IMR-90 (cell line): Measurements from ENCODE around the gene ADAMTS14.

Experiments
- BHLHE40 ChIP-seq: fragments of 150-350 bp; IDR thresholded peaks from 2 replicates; pipeline ENCODE4 v1.6.1; 2016; ENCODE audit warnings: mild to moderate bottlenecking, low read depth, low read length
- CEBPB ChIP-seq: IDR thresholded peaks from 2 replicates; pipeline ENCODE4 v1.6.1; 2012; ENCODE audit warnings: low read depth, low read length, improper control_type of control experiment
- FOS ChIP-seq: fragments of 150-350 bp; IDR thresholded peaks from 2 replicates; pipeline ENCODE4 v1.6.1; 2016; ENCODE audit warnings: low read depth, low read length
- MAFK ChIP-seq: IDR thresholded peaks from 2 replicates; pipeline ENCODE4 v1.6.1; 2012; ENCODE audit warnings: low read depth, low read length, improper control_type of control experiment
- MXI1 ChIP-seq: IDR thresholded peaks from 2 replicates; pipeline ENCODE4 v1.6.1; 2012; ENCODE audit warnings: low read depth, mild to moderate bottlenecking, low read length, moderate library complexity, borderline replicate concordance
- POLR2A ChIP-seq: IDR thresholded peaks from 2 replicates; pipeline ENCODE4 v1.6.1; 2012; ENCODE audit warnings: mild to moderate bottlenecking, low read depth, low read length
- RAD21 ChIP-seq: IDR thresholded peaks from 2 replicates; pipeline ENCODE4 v1.6.1; 2012; ENCODE audit warnings: low read length, improper control_type of control experiment
- RFX5 ChIP-seq: IDR thresholded peaks from 2 replicates; pipeline ENCODE4 v1.8.0; 2012; ENCODE audit warnings: low read depth, mild to moderate bottlenecking, low read length, moderate library complexity
- SMC3 ChIP-seq: fragments of 150-350 bp; IDR thresholded peaks from 2 replicates; pipeline ENCODE4 v1.6.1; 2016; ENCODE audit warnings: low read depth, mild to moderate bottlenecking, antibody characterized with exemption, low read length, moderate library complexity
- TF ChIP-seq, protein P1 (sequence below): conservative IDR thresholded peaks from 2 replicates; pipeline ENCODE4 v1.5.1; 2012; ENCODE audit warnings: mild to moderate bottlenecking, low read depth, low read length, improper control_type of control experiment

DNA sequence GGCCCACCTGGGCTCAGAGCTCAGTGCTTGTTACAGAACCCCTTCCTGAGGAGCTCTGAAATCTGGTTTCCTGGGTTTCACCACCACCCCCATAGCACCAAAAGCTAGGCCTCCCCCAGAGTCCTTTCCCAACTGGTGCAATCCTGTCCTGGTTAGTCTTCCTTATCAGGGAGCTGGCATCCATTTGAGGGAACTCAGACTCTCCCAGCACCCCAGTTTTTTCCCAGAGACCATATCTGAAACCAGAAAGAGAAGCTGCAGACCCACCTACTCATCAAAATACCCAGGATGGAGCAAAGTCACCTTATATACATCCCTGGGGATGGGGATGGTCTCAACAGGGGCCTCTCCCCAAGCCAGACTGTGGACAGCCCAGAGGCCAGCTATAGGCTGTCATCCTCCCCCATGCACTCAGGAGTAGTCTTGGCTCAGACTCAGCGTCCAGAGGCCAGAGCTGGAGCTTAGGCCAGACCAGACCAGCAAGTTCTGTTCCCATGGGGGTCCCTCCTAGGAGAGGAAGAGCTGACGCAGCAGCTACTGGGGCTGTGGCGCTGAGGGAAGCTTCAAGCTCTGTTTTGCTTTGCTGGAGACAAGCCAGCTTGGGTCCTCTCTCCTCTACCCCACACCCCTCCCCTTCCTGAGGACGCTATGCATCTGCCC is 109.9 kb downstream of the ADAMTS14 start:
- no peak for TF ChIP-seq RFX5
- TF ChIP-seq, protein P1, sequence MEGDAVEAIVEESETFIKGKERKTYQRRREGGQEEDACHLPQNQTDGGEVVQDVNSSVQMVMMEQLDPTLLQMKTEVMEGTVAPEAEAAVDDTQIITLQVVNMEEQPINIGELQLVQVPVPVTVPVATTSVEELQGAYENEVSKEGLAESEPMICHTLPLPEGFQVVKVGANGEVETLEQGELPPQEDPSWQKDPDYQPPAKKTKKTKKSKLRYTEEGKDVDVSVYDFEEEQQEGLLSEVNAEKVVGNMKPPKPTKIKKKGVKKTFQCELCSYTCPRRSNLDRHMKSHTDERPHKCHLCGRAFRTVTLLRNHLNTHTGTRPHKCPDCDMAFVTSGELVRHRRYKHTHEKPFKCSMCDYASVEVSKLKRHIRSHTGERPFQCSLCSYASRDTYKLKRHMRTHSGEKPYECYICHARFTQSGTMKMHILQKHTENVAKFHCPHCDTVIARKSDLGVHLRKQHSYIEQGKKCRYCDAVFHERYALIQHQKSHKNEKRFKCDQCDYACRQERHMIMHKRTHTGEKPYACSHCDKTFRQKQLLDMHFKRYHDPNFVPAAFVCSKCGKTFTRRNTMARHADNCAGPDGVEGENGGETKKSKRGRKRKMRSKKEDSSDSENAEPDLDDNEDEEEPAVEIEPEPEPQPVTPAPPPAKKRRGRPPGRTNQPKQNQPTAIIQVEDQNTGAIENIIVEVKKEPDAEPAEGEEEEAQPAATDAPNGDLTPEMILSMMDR = no peak
- no peak for TF ChIP-seq CEBPB
- TF ChIP-seq POLR2A = no peak
- no peak for TF ChIP-seq MXI1
- TF ChIP-seq RAD21 = no peak
- no peak for TF ChIP-seq BHLHE40
- no peak for TF ChIP-seq SMC3
- TF ChIP-seq FOS = no peak
- TF ChIP-seq MAFK = no peak
